GM19035 (cell line): Measurements from ENCODE around the gene CLCNKB.

ENCODE experiments used
- ATAC-seq: cut with Tn5 transposase; IDR thresholded peaks from one replicate; pipeline ENCODE4 v1.9.1; 2021; ENCODE audit not compliant: unreplicated experiment

The CLCNKB gene

DNA sequence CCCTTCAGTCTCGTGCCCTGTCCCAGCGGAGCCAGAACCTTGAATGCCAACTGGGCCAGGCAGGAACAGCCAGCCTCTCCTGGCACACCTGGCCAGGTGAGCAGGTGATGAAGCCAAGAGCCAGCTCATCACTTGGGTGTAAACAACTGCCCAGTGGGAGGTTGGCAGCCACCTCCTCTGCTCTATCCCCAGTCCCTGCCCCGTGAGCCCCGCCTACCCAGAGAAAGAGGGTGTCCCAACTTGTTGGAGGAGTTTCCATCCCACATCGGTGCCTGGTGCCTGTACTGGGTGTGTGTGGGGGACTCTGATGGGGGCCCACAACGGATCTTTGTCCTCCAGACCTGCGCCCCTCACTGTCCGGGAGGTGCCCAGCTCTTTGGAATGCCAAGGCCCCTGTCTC is 47.7 kb downstream of the CLCNKB start:
- no peak for ATAC-seq

DNA sequence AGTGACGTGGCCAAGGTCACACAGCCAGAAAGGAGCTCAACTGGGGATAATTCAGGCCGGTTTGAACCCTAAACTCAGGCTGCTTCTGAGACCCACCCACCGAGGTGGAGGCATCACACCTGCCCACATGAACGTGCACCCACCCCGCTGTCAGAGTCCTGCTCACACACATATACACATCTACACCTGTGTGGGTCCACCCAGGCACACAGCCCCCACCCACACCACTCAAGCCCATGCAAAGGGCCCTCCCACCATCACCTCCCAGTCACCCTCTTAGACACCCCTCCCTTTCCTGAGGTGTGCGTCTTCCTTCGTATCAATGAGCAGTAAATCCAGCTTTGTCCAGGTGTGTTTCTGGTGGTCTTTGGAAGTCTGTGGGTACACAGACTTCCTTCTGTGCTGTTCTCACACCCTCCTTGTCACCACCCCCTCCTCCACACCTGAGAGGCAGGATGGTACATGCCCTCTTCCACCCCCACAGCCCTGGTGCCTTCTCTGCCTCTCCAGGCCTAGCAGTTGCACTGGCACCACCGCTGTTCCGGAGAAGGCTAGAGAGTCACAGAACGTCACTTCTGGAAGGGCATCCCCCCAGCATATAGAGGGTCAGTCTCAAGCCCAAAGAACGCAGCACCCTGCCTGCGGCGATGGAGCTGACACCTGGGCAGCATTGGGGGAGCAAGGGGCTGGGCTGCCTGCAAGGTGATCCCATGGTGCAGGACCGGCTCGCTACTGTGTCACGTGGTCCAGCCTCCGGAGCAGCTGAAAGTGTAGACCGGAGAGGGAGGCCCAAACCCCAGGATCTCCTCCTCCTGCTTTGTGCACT is 48.7 kb downstream of the CLCNKB start:
- no peak for ATAC-seq

DNA sequence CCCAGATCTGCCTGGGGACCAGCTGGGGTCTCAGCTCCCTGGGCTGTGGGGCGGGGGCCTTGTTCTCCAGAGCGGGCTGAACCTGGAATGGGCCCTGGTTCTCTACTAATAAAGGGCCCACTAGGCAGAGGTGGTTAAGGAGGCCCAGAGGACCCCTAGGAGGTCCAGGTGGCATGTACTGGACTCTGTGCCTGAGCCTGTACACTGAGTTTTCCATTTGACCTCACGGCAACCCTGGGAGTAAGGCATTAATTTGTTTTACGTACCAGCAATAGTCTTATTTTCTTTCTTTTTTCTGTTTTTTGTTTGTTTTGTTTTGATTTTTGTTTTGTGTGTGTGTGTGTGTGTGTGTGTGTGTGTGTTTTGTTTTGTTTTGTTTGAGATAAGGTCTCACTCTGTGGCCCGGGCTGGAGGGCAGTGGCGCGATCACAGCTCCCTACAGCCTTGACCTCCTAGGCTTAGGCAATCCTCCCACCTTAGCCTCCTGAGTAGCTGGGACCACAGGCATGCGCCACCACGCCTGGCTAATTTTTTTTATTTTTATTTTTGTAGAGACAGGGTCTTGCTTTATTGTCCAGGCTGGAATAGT is 49.4 kb downstream of the CLCNKB start:
- no peak for ATAC-seq

DNA sequence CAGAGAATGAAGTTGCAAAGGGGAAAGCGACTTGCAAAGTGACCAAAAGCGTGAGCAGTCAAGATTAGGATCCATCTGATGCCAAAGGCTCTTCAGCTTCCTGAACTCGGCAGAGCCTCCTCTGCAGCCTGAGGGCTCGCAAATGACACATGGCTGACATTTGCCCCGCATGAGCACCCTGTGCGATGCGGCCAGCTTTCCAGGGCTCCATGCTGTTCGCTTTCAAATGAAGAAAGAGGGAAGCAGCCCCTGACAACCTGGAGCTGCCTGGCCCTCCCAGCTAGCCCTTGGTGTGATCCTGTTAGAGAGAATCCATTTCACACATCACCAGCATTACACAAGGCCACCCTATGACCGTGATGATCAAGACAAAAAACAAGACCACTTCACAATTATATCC is 50.0 kb downstream of the CLCNKB start:
- ATAC-seq = no peak

DNA sequence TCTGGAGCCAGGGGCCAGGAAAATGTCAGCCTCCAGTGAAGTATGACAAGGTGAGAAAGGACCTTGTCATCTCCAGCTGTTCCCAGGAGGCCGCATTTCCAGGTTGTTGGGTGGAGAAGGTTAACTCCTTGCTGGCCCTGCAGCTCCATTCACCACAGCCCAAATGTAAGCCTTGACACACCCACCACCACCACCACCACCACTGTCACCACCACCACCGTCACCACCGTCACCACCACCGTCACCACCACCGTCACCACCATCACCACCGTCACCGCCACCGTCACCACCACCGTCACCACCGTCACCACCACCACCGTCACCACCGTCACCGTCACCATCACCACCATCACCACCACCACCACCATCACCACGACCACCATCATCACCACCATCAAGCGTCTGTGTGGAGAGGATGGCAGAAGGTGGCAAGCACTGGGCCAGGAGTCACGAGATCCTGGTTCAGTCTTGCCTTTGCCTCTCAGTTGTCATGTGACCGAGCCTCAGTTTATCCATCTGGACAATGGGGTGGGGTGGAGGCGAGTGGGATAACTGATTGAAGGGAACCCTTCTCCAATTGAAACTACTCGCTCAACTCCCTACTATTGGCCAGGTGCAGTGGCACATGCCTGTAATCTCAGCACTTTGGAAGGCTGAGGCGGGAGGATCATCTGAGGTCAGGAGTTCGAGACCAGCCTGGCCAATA is 51.0 kb downstream of the CLCNKB start:
- ATAC-seq = no peak

DNA sequence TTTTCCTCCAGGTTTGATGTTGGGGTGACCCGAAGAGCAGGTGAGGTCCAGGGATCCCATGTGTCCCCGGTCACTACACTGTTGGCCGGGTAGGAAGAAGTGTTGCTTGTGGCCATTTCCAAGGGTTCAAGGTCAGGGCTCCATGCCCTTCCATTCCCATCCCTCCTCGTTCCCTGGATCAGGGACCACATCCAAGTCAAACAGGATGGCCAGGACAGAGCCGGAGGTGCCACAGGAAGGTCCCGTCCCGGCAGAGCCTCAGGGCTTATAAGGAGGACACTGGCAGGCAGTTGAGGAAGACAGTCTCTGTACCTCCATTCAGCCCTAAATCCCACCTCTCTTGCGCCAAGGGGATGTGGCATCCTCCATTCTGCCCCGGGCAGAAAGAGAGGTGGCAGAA is 51.9 kb downstream of the CLCNKB start:
- ATAC-seq = no peak

DNA sequence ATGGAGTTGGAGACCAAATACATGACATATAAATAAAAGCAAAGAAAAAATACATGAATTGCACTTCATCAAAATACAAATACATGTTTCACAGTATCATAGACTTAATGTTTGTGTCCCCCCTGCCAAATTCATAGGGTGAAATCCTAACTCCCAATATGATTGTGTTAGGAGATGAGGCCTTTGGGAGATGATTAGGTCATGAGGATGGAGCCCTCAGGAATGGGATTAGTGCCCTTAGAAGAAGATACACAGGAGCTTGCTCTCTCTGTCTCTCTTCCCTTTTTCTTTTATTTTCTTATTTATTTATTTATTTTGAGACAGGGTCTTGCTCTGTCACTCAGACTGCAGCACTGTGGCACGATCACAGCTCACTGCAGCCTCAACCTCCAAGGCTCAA is 55.8 kb downstream of the CLCNKB start:
- ATAC-seq = no peak

DNA sequence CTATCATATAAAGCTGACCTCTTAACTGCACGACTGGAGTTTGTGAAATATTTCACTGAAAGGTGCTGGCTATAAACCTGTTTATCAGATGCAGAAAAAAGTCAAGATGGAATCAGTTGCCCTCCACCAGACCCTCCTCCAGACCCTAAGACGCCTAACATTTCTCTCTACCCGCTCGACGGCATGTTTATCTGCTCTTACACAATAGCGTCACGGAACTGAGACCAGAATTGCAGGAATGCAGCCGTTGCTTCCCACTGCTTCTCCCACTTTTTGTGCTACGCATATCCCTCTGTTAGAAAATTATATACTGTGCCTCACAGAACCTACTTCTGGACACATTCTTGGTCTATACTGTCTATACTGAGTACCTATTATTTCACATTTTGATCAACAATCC is 58.0 kb downstream of the CLCNKB start:
- no peak for ATAC-seq
